GM12878 (cell line): ENCODE measurements around the gene UAP1. TPM values are rescaled to one million over a fixed set of nuclear protein-coding genes. Genes with fewer than 3 reads are reported as not detected.
A peak's percentile ranks its signal among the peaks of the same experiment; 100 is the strongest.

Experiments used
- ATAC-seq: fragments of 200-7000 bp; cut with Tn5 transposase; 3 replicates; pipeline ENCODE4 v1.9.1; 2020; ENCODE audit warnings: mild to moderate bottlenecking, moderate library complexity
- Bru-seq: library from RNA; stranded (reverse); fragments of 400-500 nt; gene quantifications from one replicate; lab custom pipeline; 2021; lab: Mats Ljungman, UMichigan
- BruChase-seq, 2 experiments: library from RNA; stranded (reverse); fragments of 400-500 nt; gene quantifications; one replicate each; lab custom pipeline; 2021; lab: Mats Ljungman, UMichigan
- BruUV-seq: library from RNA; stranded (reverse); fragments of 400-500 nt; replicated peaks from 2 replicates; lab custom pipeline; 2021; lab: Mats Ljungman, UMichigan
- CTCF ChIA-PET: fragments of 300-600 bp; sonication (Branson Sonifier 250); formaldehyde crosslinking; extraction: SDS; loops from one replicate; lab custom pipeline; 2021; ENCODE audit warnings: inconsistent platforms; lab: Yijun Ruan, JAX
- POLR2A ChIA-PET: fragments of 350-600 bp; formaldehyde crosslinking; extraction: SDS; loops from one replicate; lab custom pipeline; 2021; ENCODE audit warnings: inconsistent platforms; lab: Charles Lee
- RAD21 ChIA-PET: fragments of 300-600 bp; sonication (Branson Sonifier 250); formaldehyde crosslinking; loops from one replicate; lab custom pipeline; 2023; ENCODE audit warnings: antibody characterized with exemption; ENCODE audit not compliant: unreplicated experiment; lab: Charles Lee
- SMC1A ChIA-PET: fragments of 300-600 bp; sonication (Branson Sonifier 250); formaldehyde crosslinking; loops from one replicate; lab custom pipeline; 2023; ENCODE audit not compliant: unreplicated experiment, uncharacterized antibody; lab: Charles Lee
- DNase-seq: peaks from one replicate; pipeline ENCODE4 v3.0.0-alpha.2; 2011; ENCODE audit warnings: low read depth, low spot score
- FAIRE-seq: peaks from 3 replicates; lab custom pipeline; 2011; peaks lifted over from hg19 to GRCh38; lab: Jason Lieb, UNC
- H2AFZ ChIP-seq: 2 replicates; pipeline ENCODE4 v1.6.0; 2011; ENCODE audit warnings: low read depth, low read length, control low read depth; ENCODE audit not compliant: control insufficient read depth
- H3K27ac ChIP-seq: 2 replicates; pipeline ENCODE4 v1.5.1; 2011; ENCODE audit warnings: control low read depth; ENCODE audit not compliant: control insufficient read depth, insufficient read depth
- H3K27me3 ChIP-seq, 2 experiments: replicated peaks in 1 of 2; 2 replicates each; pipeline versions ENCODE4 v1.6.0 to v1.6.1; 2011; ENCODE audit warnings: low read length in 1 of 2; ENCODE audit not compliant: control insufficient read depth in 2 of 2, insufficient read depth in 2 of 2
- H3K36me3 ChIP-seq, 2 experiments: 2 replicates each; pipeline ENCODE4 v1.5.1; 2011; ENCODE audit warnings: low read length in 1 of 2; ENCODE audit not compliant: control insufficient read depth in 2 of 2, insufficient read depth in 2 of 2
- H3K4me1 ChIP-seq: 2 replicates; pipeline ENCODE4 v1.6.1; 2011; ENCODE audit warnings: mild to moderate bottlenecking, low read length, moderate library complexity, mixed read lengths; ENCODE audit not compliant: control insufficient read depth, insufficient read depth
- H3K4me2 ChIP-seq: 2 replicates; pipeline ENCODE4 v1.6.0; 2011; ENCODE audit warnings: control low read depth; ENCODE audit not compliant: control insufficient read depth, insufficient read depth
- H3K4me3 ChIP-seq: fragments of 200-600 bp; sonication (generic); 2 replicates; pipeline ENCODE4 v1.5.1; 2016
- H3K79me2 ChIP-seq: 2 replicates; pipeline ENCODE4 v1.6.0; 2011; ENCODE audit warnings: low read length; ENCODE audit not compliant: control insufficient read depth, insufficient read depth
- H3K9ac ChIP-seq: 2 replicates; pipeline ENCODE4 v1.8.0; 2011; ENCODE audit warnings: low read length, control low read depth, mixed read lengths; ENCODE audit not compliant: control insufficient read depth, insufficient read depth
- H3K9me3 ChIP-seq: replicated peaks from 3 replicates; pipeline ENCODE4 v1.5.1; 2011; ENCODE audit warnings: mild to moderate bottlenecking, low read length; ENCODE audit not compliant: control insufficient read depth, insufficient read depth
- H4K20me1 ChIP-seq: 2 replicates; pipeline ENCODE4 v1.6.0; 2011; ENCODE audit not compliant: control insufficient read depth, insufficient read depth
- E2F8 ChIP-seq: fragments of 450-650 bp; IDR thresholded peaks from 2 replicates; pipeline ENCODE4 v1.6.1; 2018; ENCODE audit warnings: mild to moderate bottlenecking, low read depth, moderate library complexity; ENCODE audit not compliant: partially characterized antibody
- WGBS: methylation state at CpG from one replicate; pipeline ENCODE4 v1.1.6; 2016; ENCODE audit warnings: low lambda C conversion rate; ENCODE audit not compliant: insufficient replicate concordance, insufficient coverage; ENCODE audit errors: missing lambda C conversion rate; 5-methylcytosine and 5-hydroxymethylcytosine counted together
- in situ Hi-C: fragments of 300-500 bp; cut with MboI; formaldehyde crosslinking; loops from 9 replicates; pipeline ENCODE4 v1.14.3; 2018; ENCODE audit warnings: mixed read lengths
- intact Hi-C: fragments of 100-400 bp; cut with micrococcal nuclease; formaldehyde crosslinking; loops from one replicate; pipeline ENCODE4 v1.14.2; 2022; ENCODE audit not compliant: unreplicated experiment
- long read RNA-seq, 2 experiments: library from polyadenylated mRNA; unstranded; transcript quantifications; one replicate each; pipeline ENCODE4 v2.0.0, GENCODE V29; 2019 to 2020
- polyA minus RNA-seq, 3 experiments: library from RNA; depleted of rRNA, polyadenylated mRNA; stranded (reverse); fragments of >200 nt; gene quantifications; 2 replicates each; pipeline ENCODE4 v1.2.3, GENCODE V29; 2011
- polyA plus RNA-seq, 11 experiments: library from polyadenylated mRNA; depleted of rRNA in 4 of 11; unstranded in 6 of 11; stranded (reverse) in 5 of 11; fragments of >200 nt; fragmentation: Nextera tagmentation in 4 of 11; fragmentation: Illumina TruSeq in 1 of 11; extraction: Ambion mirVana in 4 of 11; extraction: Trizol in 1 of 11; gene quantifications; 1 replicate in 1 of 11; 2 replicates in 10 of 11; pipeline versions ENCODE4 v1.2.1 to v1.2.3, GENCODE V29; 2011 to 2016; ENCODE audit warnings: inconsistent platforms in 2 of 11, missing spikeins in 2 of 11, low read depth in 1 of 11
- total RNA-seq, 4 experiments: library from RNA; depleted of rRNA in 3 of 4; stranded (reverse); fragments of >200 nt in 3 of 4; fragmentation: Illumina TruSeq in 1 of 4; extraction: Trizol in 1 of 4; gene quantifications; 2 replicates each; pipeline versions ENCODE4 v1.2.1 to v1.2.3, GENCODE V29; 2013 to 2021
- TF ChIP-seq, protein P1 (sequence below): fragments of 450-650 bp; formaldehyde crosslinking; IDR thresholded peaks from 2 replicates; pipeline ENCODE4 v1.4.0; 2020; ENCODE audit warnings: mild to moderate bottlenecking, moderate library complexity
- TF ChIP-seq, protein P2 (sequence below): fragments of 450-650 bp; IDR thresholded peaks from 2 replicates; pipeline ENCODE4 v1.6.1; 2017; ENCODE audit warnings: mild to moderate bottlenecking
- TF ChIP-seq, protein P3 (sequence below): fragments of 150-350 bp; IDR thresholded peaks from 2 replicates; pipeline ENCODE4 v1.6.1; 2014; ENCODE audit warnings: mild to moderate bottlenecking, low read depth, low read length

UAP1 gene
- total RNA-seq (2013; cell fraction: nucleolus; rRNA removed) = 28.6 and 30.9 TPM in 2 replicates
- 32.5 and 41.1 TPM in 2 replicates for total RNA-seq (2014; rRNA removed)
- total RNA-seq (2014; rRNA removed; fragmentation: Illumina TruSeq; extraction: Trizol) = 39.8 and 42.0 TPM in 2 replicates
- 29.0 and 30.2 TPM in 2 replicates for total RNA-seq (2021)
- 22.8 TPM for polyA plus RNA-seq (2011; ENCODE audit: low read depth)
- 19.9 and 31.2 TPM in 2 replicates for polyA plus RNA-seq (2011; rRNA removed)
- 7.5 and 10.0 TPM in 2 replicates for polyA plus RNA-seq (2011; cell fraction: cytosol; rRNA removed)
- 8.0 and 9.9 TPM in 2 replicates for polyA plus RNA-seq (2011; cell fraction: nucleus; rRNA removed)
- polyA plus RNA-seq (2012) = 25.4 TPM in 2 replicates
- polyA plus RNA-seq (2014; fragmentation: Illumina TruSeq; extraction: Trizol) = 32.3 and 35.2 TPM in 2 replicates
- 10 to 100 TPM; 19.2 to 20.8 TPM for polyA plus RNA-seq (2014; fragmentation: Nextera tagmentation; extraction: Ambion mirVana)
- 20.9 and 26.0 TPM in 2 replicates for polyA plus RNA-seq (2014; rRNA removed)
- polyA plus RNA-seq (2016; fragmentation: Nextera tagmentation; extraction: Ambion mirVana) = 10 to 100 TPM; 40.2 to 43.0 TPM
- 13.0 and 15.6 TPM in 2 replicates for polyA minus RNA-seq (2011; rRNA and poly(A)+ RNA removed)
- polyA minus RNA-seq (2011; cell fraction: cytosol; rRNA and poly(A)+ RNA removed) = 4.7 and 5.3 TPM in 2 replicates
- 5.7 and 9.9 TPM in 2 replicates for polyA minus RNA-seq (2011; cell fraction: nucleus; rRNA and poly(A)+ RNA removed)
- Bru-seq, nascent RNA = percentile 82 among the genes with signal in this experiment
- BruChase-seq, experiment 1, labeled RNA remaining after a 6-hour chase = percentile 69 among the genes with signal in this experiment
- percentile 75 among the genes with signal in this experiment for BruChase-seq, experiment 2, labeled RNA remaining after a 2-hour chase
- long read RNA-seq, experiment 1, transcript UAP1-204 (10 exons, 2,294 nt) = major isoform, 19 of 22 reads
- long read RNA-seq, experiment 1, partial matches to known transcripts = 0 of 22 reads
- long read RNA-seq, experiment 1, other reads (novel, unspliced or antisense) = 3 of 22 reads
- long read RNA-seq, experiment 2, transcript UAP1-204 (10 exons, 2,294 nt) = major isoform, 32 of 42 reads
- long read RNA-seq, experiment 2, partial matches to known transcripts = 5 of 42 reads
- long read RNA-seq, experiment 2, other reads (novel, unspliced or antisense) = 5 of 42 reads

DNA sequence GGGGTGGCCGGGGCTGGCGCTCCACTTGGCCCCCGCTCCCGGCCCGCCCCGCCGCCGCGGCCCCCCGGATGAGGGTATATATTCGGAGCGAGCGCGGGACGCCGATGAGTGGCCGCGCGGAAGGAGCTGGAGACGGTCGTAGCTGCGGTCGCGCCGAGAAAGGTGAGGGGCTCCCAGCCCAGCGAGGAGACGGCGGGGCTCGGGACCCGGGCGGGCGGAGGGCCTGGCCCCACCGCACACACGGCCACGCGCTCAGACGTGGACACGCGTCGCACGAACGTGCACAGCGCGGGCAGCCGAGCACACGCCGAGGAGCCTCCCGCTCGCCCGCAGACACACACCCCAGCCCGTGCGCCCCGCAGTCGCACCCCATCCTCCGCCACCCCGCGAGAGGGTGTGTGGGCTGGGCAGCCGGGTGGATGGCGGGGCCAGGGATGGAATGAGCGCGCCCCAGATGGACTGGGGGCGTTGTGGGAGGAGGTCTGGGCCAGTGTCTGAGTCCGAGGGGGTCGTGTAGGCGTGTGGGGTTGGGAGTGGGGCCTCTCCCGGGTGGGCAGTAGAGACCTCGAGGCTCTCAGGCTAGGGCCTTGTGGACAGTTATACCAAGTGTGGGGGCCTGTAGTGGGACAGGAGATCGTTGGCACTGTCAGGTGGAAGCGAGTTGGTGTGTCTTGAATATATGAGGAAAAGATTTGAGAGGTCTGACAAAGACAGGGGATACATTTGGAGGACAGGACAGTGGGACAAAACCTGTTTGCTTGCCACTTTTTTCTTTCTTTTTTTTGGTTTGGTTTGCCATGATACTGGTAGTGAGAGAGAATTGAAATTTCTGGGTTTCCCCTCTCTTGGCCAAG lies at the start of gene UAP1:
Gene UAP1 (plus strand): TSS at position 107 of the 854 bp plus-strand sequence. CDS start 4,347 bp downstream, outside the sequence.
- no peaks in the 10 kb centered on the region; the same call in 1 of the 2 replicates for H3K4me1 ChIP-seq
- no peak for DNase-seq
- H3K36me3 ChIP-seq = no peaks in the 10 kb centered on the region
- ChIA-PET CTCF (no interaction called here), POLR2A (interaction anchor here (0.6 kb wide), 3 partner anchors 69 to 678 kb away, joined by 3 read pairs; no protein-coding TSS in a partner anchor), RAD21 (interaction anchor here (0.6 kb wide), 1 partner anchor 238 kb away, joined by 4 read pairs; no protein-coding TSS in a partner anchor), SMC1A (no interaction called here)
- H3K9me3 ChIP-seq = no peaks in the 10 kb centered on the region; the same call in 2 of the 3 replicates
- peaks cover 23% of the 10 kb centered on the region for H3K79me2 ChIP-seq
- no peaks in the 10 kb centered on the region for H3K27me3 ChIP-seq
- peak within 1 kb of the TSS; percentile 92 for H2AFZ ChIP-seq
- no peaks in the 10 kb centered on the region for H4K20me1 ChIP-seq
- H3K4me3 ChIP-seq = peak within 1 kb of the TSS; percentile 81
- FAIRE-seq = peak; percentile 31
- peak; percentile 65 for ATAC-seq
- peak within 1 kb of the TSS; percentile 79 for H3K9ac ChIP-seq
- in situ Hi-C loops (no loop called here), intact Hi-C loops (no loop called here)
- peak within 1 kb of the TSS; percentile 82 for H3K4me2 ChIP-seq
- under 1% methylated on average over 28 of the region's 69 CpGs for WGBS
- BruUV-seq = no TSS peak
- peak within 1 kb of the TSS; percentile 63 for H3K27ac ChIP-seq
- no peak for TF ChIP-seq E2F8
- TF ChIP-seq, protein P1, sequence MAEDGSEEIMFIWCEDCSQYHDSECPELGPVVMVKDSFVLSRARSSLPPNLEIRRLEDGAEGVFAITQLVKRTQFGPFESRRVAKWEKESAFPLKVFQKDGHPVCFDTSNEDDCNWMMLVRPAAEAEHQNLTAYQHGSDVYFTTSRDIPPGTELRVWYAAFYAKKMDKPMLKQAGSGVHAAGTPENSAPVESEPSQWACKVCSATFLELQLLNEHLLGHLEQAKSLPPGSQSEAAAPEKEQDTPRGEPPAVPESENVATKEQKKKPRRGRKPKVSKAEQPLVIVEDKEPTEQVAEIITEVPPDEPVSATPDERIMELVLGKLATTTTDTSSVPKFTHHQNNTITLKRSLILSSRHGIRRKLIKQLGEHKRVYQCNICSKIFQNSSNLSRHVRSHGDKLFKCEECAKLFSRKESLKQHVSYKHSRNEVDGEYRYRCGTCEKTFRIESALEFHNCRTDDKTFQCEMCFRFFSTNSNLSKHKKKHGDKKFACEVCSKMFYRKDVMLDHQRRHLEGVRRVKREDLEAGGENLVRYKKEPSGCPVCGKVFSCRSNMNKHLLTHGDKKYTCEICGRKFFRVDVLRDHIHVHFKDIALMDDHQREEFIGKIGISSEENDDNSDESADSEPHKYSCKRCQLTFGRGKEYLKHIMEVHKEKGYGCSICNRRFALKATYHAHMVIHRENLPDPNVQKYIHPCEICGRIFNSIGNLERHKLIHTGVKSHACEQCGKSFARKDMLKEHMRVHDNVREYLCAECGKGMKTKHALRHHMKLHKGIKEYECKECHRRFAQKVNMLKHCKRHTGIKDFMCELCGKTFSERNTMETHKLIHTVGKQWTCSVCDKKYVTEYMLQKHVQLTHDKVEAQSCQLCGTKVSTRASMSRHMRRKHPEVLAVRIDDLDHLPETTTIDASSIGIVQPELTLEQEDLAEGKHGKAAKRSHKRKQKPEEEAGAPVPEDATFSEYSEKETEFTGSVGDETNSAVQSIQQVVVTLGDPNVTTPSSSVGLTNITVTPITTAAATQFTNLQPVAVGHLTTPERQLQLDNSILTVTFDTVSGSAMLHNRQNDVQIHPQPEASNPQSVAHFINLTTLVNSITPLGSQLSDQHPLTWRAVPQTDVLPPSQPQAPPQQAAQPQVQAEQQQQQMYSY = no peak
- TF ChIP-seq, protein P2, sequence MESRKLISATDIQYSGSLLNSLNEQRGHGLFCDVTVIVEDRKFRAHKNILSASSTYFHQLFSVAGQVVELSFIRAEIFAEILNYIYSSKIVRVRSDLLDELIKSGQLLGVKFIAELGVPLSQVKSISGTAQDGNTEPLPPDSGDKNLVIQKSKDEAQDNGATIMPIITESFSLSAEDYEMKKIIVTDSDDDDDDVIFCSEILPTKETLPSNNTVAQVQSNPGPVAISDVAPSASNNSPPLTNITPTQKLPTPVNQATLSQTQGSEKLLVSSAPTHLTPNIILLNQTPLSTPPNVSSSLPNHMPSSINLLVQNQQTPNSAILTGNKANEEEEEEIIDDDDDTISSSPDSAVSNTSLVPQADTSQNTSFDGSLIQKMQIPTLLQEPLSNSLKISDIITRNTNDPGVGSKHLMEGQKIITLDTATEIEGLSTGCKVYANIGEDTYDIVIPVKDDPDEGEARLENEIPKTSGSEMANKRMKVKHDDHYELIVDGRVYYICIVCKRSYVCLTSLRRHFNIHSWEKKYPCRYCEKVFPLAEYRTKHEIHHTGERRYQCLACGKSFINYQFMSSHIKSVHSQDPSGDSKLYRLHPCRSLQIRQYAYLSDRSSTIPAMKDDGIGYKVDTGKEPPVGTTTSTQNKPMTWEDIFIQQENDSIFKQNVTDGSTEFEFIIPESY = no peak
- TF ChIP-seq, protein P3, sequence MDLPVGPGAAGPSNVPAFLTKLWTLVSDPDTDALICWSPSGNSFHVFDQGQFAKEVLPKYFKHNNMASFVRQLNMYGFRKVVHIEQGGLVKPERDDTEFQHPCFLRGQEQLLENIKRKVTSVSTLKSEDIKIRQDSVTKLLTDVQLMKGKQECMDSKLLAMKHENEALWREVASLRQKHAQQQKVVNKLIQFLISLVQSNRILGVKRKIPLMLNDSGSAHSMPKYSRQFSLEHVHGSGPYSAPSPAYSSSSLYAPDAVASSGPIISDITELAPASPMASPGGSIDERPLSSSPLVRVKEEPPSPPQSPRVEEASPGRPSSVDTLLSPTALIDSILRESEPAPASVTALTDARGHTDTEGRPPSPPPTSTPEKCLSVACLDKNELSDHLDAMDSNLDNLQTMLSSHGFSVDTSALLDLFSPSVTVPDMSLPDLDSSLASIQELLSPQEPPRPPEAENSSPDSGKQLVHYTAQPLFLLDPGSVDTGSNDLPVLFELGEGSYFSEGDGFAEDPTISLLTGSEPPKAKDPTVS = no peak
